AG09309 (cell line): ENCODE results near the gene PRRX1.

Experiments
- DNase-seq: peaks from one replicate; pipeline ENCODE4 v3.0.0-alpha.2; 2010; ENCODE audit warnings: low read depth
- H3K4me3 ChIP-seq: 2 replicates; pipeline ENCODE4 v1.5.1; 2011; ENCODE audit warnings: mild to moderate bottlenecking, low read depth, low read length, moderate library complexity; ENCODE audit not compliant: control insufficient read depth
- TF ChIP-seq, protein P1 (sequence below): IDR thresholded peaks from 2 replicates; pipeline ENCODE4 v1.5.1; 2011; ENCODE audit warnings: mild to moderate bottlenecking, low read depth, low read length, inconsistent platforms; ENCODE audit not compliant: insufficient read depth, control insufficient read depth; ENCODE audit errors: missing control alignments

PRRX1 gene

DNA sequence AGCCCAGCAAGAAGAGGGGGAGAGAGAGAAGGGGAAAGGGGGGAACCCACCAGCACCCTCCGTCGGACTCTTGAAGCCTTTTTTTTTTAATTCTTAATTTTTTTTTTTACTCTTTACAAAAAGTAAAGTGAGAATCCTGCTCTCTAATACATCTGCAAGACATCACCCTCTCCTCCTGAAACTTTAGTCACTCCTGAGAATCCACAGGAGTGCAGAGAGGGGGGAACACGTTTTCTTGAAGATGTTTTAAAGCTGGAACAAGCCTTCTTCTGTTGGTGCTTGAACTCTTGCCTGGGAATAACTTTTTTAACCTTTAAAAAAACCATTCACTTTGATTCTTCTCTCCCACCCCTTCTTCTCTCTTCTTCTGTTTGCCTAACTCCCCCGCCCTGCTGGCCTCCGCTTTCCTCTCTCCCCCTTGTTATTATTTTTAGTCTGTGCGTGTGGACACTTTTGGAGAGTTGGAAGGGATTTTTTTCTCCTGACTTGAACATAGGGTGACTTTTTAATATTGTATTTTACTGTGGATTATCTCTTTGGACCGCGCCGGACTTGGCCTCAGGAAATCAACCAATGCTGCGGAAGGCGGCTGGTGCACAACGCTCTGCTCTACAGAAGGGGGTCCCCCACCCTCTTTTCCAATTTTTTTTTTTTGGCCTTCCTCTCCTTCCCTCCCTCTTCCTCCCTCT is 383 bp upstream of the PRRX1 start:
- no peak for DNase-seq
- TF ChIP-seq, protein P1, sequence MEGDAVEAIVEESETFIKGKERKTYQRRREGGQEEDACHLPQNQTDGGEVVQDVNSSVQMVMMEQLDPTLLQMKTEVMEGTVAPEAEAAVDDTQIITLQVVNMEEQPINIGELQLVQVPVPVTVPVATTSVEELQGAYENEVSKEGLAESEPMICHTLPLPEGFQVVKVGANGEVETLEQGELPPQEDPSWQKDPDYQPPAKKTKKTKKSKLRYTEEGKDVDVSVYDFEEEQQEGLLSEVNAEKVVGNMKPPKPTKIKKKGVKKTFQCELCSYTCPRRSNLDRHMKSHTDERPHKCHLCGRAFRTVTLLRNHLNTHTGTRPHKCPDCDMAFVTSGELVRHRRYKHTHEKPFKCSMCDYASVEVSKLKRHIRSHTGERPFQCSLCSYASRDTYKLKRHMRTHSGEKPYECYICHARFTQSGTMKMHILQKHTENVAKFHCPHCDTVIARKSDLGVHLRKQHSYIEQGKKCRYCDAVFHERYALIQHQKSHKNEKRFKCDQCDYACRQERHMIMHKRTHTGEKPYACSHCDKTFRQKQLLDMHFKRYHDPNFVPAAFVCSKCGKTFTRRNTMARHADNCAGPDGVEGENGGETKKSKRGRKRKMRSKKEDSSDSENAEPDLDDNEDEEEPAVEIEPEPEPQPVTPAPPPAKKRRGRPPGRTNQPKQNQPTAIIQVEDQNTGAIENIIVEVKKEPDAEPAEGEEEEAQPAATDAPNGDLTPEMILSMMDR: no peak
- peak overlapping the region; percentile 91 for H3K4me3 ChIP-seq

- no peak for DNase-seq
- TF ChIP-seq, protein P1: peak; percentile 25
- H3K4me3 ChIP-seq: peak overlapping the region; percentile 91
Observed at GRCh38 chr1:170664828-170665612, 1.1 kb downstream of the PRRX1 start.

GRCh38 chr1:170665629-170666028 is 1.7 kb downstream of the PRRX1 start:
- TF ChIP-seq, protein P1: no peak
- DNase-seq: no peak
- peak overlapping the region; percentile 91 for H3K4me3 ChIP-seq

DNA sequence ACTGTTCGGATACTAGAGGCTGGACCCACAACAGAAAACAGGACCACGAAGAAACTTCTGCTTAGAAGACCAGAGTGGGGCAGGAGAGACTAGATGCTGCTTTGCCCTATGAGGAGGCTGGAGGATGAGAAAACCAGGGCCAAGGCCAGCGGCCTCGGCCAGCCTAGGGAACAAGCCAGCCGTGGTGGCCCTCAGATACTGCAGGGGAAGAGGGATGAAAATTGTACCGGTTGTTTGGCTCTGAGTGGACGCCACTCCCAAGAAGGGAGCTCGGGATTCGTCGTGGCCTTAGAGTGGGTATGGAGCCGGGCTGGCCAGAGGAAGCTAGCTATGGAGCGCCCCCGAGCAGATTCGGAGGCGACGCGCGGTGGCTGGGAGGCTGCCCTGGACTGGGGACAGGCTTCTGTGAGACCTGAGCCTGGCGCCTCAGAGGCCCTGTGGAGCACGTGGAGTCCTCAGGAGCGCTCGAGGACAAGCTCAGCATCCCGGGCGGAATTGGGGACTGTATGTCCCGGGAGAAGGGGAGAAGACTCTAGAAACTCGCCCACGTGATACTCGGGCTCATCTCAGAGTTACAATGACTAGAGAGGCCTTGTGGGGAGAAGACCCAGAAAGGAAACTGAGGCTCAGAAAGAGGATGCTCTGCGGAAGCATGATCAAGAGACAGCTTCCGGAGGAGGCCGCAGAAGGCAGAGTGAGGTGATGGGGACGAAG is 2.8 kb downstream of the PRRX1 start:
- H3K4me3 ChIP-seq: peak overlapping the region; percentile 91
- no peak for DNase-seq
- TF ChIP-seq, protein P1: no peak

- H3K4me3 ChIP-seq: peak overlapping the region; percentile 91
- DNase-seq: no peak
- TF ChIP-seq, protein P1: peak; percentile 12
Observed at GRCh38 chr1:170668209-170669106, 4.5 kb downstream of the PRRX1 start.

GRCh38 chr1:170669107-170669445 is 5.1 kb downstream of the PRRX1 start:
- no peak for DNase-seq
- TF ChIP-seq, protein P1: no peak
- H3K4me3 ChIP-seq: peak overlapping the region; percentile 91
